H1 (cell line): ENCODE data around the gene EDDM3A. TPM values are rescaled to one million over a fixed set of nuclear protein-coding genes. Genes with fewer than 3 reads are reported as not detected.

Experiments
- CTCF ChIA-PET: fragments of 300-600 bp; sonication (Branson Sonifier 250); formaldehyde crosslinking; loops from one replicate; lab custom pipeline; 2021; ENCODE audit not compliant: partially characterized antibody; lab: Charles Lee
- POLR2A ChIA-PET: fragments of 300-600 bp; sonication (Branson Sonifier 250); formaldehyde crosslinking; loops from one replicate; lab custom pipeline; 2021; ENCODE audit warnings: inconsistent platforms; ENCODE audit not compliant: partially characterized antibody; lab: Charles Lee
- DNase-seq, 2 experiments: peaks; one replicate each; pipeline versions ENCODE4 v3.0.0 to v3.0.0-alpha.2; 2010 to 2022; ENCODE audit warnings: low spot score in 2 of 2, low read depth in 1 of 2, mixed read lengths in 1 of 2
- FAIRE-seq: peaks from 2 replicates; lab custom pipeline; 2011; peaks lifted over from hg19 to GRCh38; lab: Jason Lieb, UNC
- H2AFZ ChIP-seq: 2 replicates; pipeline ENCODE4 v1.8.1; 2012; ENCODE audit warnings: low read length, inconsistent platforms
- H2AK5ac ChIP-seq: 2 replicates; pipeline ENCODE4 v1.6.1; 2013; ENCODE audit warnings: low read depth, low read length
- H2BK120ac ChIP-seq: replicated peaks from 2 replicates; pipeline ENCODE3; 2013; ENCODE audit warnings: low read depth, low read length, inconsistent platforms
- H2BK12ac ChIP-seq: 2 replicates; pipeline ENCODE4 v1.6.1; 2013; ENCODE audit warnings: low read depth, low read length
- H2BK15ac ChIP-seq: 2 replicates; pipeline ENCODE4 v1.6.1; 2013; ENCODE audit warnings: low read length
- H2BK20ac ChIP-seq: 2 replicates; pipeline ENCODE4 v1.6.1; 2013; ENCODE audit warnings: low read length
- H2BK5ac ChIP-seq: 2 replicates; pipeline ENCODE4 v1.6.1; 2013; ENCODE audit warnings: low read depth, low read length
- H3K14ac ChIP-seq: 2 replicates; pipeline ENCODE4 v1.6.1; 2013; ENCODE audit warnings: inconsistent platforms; ENCODE audit not compliant: insufficient read length
- H3K18ac ChIP-seq: 2 replicates; pipeline ENCODE4 v1.6.1; 2013; ENCODE audit warnings: low read length; ENCODE audit errors: extremely low read depth
- H3K23ac ChIP-seq: 2 replicates; pipeline ENCODE4 v1.6.1; 2013; ENCODE audit warnings: inconsistent platforms; ENCODE audit not compliant: insufficient read length
- H3K23me2 ChIP-seq: 2 replicates; pipeline ENCODE4 v1.6.1; 2013; ENCODE audit warnings: low read depth, low read length
- H3K27ac ChIP-seq: 2 replicates; pipeline ENCODE4 v1.6.1; 2011; ENCODE audit warnings: low read depth, low read length, inconsistent platforms
- H3K27me3 ChIP-seq, 4 experiments: replicated peaks in 1 of 4; 1 replicate in 1 of 4; 2 replicates in 3 of 4; pipeline versions ENCODE4 v1.6.1 to v1.8.1; 2011 to 2013; ENCODE audit warnings: low read length in 3 of 4, mild to moderate bottlenecking in 3 of 4, inconsistent platforms in 2 of 4, mixed read lengths in 2 of 4, moderate library complexity in 1 of 4; ENCODE audit not compliant: control insufficient read depth in 3 of 4, insufficient read depth in 3 of 4; ENCODE audit errors: extremely low read depth in 1 of 4
- H3K36me3 ChIP-seq, 4 experiments: 2 replicates each; pipeline versions ENCODE4 v1.6.1 to v1.8.1; 2011 to 2013; ENCODE audit warnings: mild to moderate bottlenecking in 4 of 4, low read length in 3 of 4, moderate library complexity in 2 of 4, control low read depth in 1 of 4, inconsistent platforms in 1 of 4; ENCODE audit not compliant: insufficient read depth in 4 of 4, control insufficient read depth in 2 of 4
- H3K4ac ChIP-seq: replicated peaks from 2 replicates; pipeline ENCODE3; 2013; ENCODE audit warnings: low read length, low read depth, mixed read lengths, inconsistent platforms; ENCODE audit not compliant: insufficient read length
- H3K4me1 ChIP-seq, 4 experiments: replicated peaks in 1 of 4; 1 replicate in 1 of 4; 2 replicates in 3 of 4; pipeline versions ENCODE4 v1.6.1 to v1.8.1; 2011 to 2013; ENCODE audit warnings: low read length in 3 of 4, inconsistent platforms in 2 of 4, mixed read lengths in 1 of 4; ENCODE audit not compliant: insufficient read depth in 4 of 4, control insufficient read depth in 3 of 4
- H3K4me2 ChIP-seq, 2 experiments: 2 replicates each; pipeline versions ENCODE4 v1.6.1 to v1.8.1; 2011 to 2013; ENCODE audit warnings: low read depth in 2 of 2, low read length in 2 of 2, control low read depth in 1 of 2, inconsistent platforms in 1 of 2, mild to moderate bottlenecking in 1 of 2; ENCODE audit not compliant: insufficient read depth in 1 of 2
- H3K4me3 ChIP-seq, 4 experiments: fragments of 200-600, 300-600 bp in 1 of 4; sonication (generic), shearing (Covaris generic), sonication (Bioruptor Twin) in 1 of 4; 2 replicates each; pipeline versions ENCODE4 v1.5.1 to v1.8.1; 2011 to 2016; ENCODE audit warnings: low read length in 4 of 4, low read depth in 3 of 4, control low read depth in 2 of 4, inconsistent platforms in 2 of 4, mild to moderate bottlenecking in 2 of 4, mixed read lengths in 1 of 4, moderate library complexity in 1 of 4; ENCODE audit not compliant: insufficient read depth in 2 of 4; ENCODE audit errors: extremely low read depth in 1 of 4
- H3K56ac ChIP-seq: replicated peaks from 2 replicates; pipeline ENCODE3; 2013; ENCODE audit warnings: low read depth, mild to moderate bottlenecking, mixed read lengths, low read length, inconsistent platforms; ENCODE audit not compliant: insufficient read length
- H3K79me1 ChIP-seq: 2 replicates; pipeline ENCODE4 v1.6.1; 2013; ENCODE audit warnings: low read depth, low read length, control low read depth
- H3K79me2 ChIP-seq, 2 experiments: 2 replicates each; pipeline versions ENCODE4 v1.6.1 to v1.8.1; 2012 to 2013; ENCODE audit warnings: low read length in 2 of 2, mild to moderate bottlenecking in 2 of 2, inconsistent platforms in 1 of 2; ENCODE audit not compliant: insufficient read depth in 2 of 2, control insufficient read depth in 1 of 2
- H3K9ac ChIP-seq, 4 experiments: replicated peaks in 1 of 4; 1 replicate in 1 of 4; 2 replicates in 3 of 4; pipeline versions ENCODE4 v1.6.1 to v1.8.1; 2011 to 2013; ENCODE audit warnings: low read depth in 3 of 4, low read length in 3 of 4, control low read depth in 2 of 4, mild to moderate bottlenecking in 2 of 4, moderate library complexity in 2 of 4, inconsistent platforms in 1 of 4; ENCODE audit errors: extremely low read depth in 1 of 4
- H3K9me3 ChIP-seq, 2 experiments: 2 replicates each; pipeline versions ENCODE4 v1.6.1 to v1.8.1; 2012 to 2013; ENCODE audit warnings: mild to moderate bottlenecking in 2 of 2, moderate library complexity in 2 of 2, control low read depth in 1 of 2, inconsistent platforms in 1 of 2, low read depth in 1 of 2, low read length in 1 of 2, mixed read lengths in 1 of 2; ENCODE audit not compliant: insufficient read depth in 2 of 2
- H4K20me1 ChIP-seq, 2 experiments: replicated peaks in 1 of 2; 2 replicates each; pipeline versions ENCODE3 to v1.8.1; 2011 to 2013; ENCODE audit warnings: inconsistent platforms in 2 of 2, low read length in 2 of 2, mild to moderate bottlenecking in 1 of 2; ENCODE audit not compliant: insufficient read depth in 2 of 2, control insufficient read depth in 1 of 2
- H4K5ac ChIP-seq: 2 replicates; pipeline ENCODE4 v1.6.1; 2013; ENCODE audit warnings: low read length, low read depth, mixed read lengths, inconsistent platforms; ENCODE audit not compliant: insufficient read length
- H4K8ac ChIP-seq: 2 replicates; pipeline ENCODE4 v1.8.0; 2013; ENCODE audit warnings: mild to moderate bottlenecking, moderate library complexity, low read length, inconsistent platforms; ENCODE audit not compliant: insufficient read depth; ENCODE audit errors: extremely low read depth
- H4K91ac ChIP-seq: replicated peaks from 2 replicates; pipeline ENCODE3; 2013; ENCODE audit warnings: low read length, mixed read lengths, inconsistent platforms; ENCODE audit not compliant: insufficient read length
- CREB1 ChIP-seq: IDR thresholded peaks from 2 replicates; pipeline ENCODE4 v1.6.1; 2012; ENCODE audit warnings: inconsistent platforms
- RAD21 ChIP-seq, 2 experiments: IDR thresholded peaks in 1 of 2; conservative IDR thresholded peaks in 1 of 2; 2 replicates each; pipeline ENCODE4 v1.6.1; 2011; ENCODE audit warnings: low read depth in 2 of 2, low read length in 2 of 2, improper control_type of control experiment in 1 of 2, inconsistent platforms in 1 of 2, mild to moderate bottlenecking in 1 of 2, moderate library complexity in 1 of 2
- WGBS, 2 experiments: shearing (Covaris generic) in 1 of 2; methylation state at CpG; one replicate each; pipeline versions ENCODE4 v1.1.6 to v1.1.7; 2013 to 2015; ENCODE audit warnings: low lambda C conversion rate in 2 of 2, mixed read lengths in 2 of 2, inconsistent platforms in 1 of 2, low coverage in 1 of 2, missing lambda C conversion rate in 1 of 2; ENCODE audit not compliant: insufficient replicate concordance in 2 of 2, insufficient coverage in 1 of 2, insufficient read length in 1 of 2; ENCODE audit errors: extremely low coverage in 1 of 2, missing lambda C conversion rate in 1 of 2; 5-methylcytosine and 5-hydroxymethylcytosine counted together
- polyA plus RNA-seq, 7 experiments: library from polyadenylated mRNA; depleted of rRNA in 3 of 7; stranded (reverse) in 5 of 7; unstranded in 2 of 7; fragments of >200 nt in 5 of 7; fragments of 200-250 nt in 2 of 7; gene quantifications; 1 replicate in 5 of 7; 2 replicates in 1 of 7; 4 replicates in 1 of 7; pipeline versions ENCODE4 v1.2.1 to v1.2.3, GENCODE V29; 2011 to 2013; ENCODE audit warnings: missing spikeins in 2 of 7, mixed read lengths in 2 of 7
- total RNA-seq: library from RNA; stranded (reverse); fragmentation: NEBNext Ultra II Directional; extraction: Animal tissue kit (Norgen Biotek cat#: 25700); gene quantifications from 2 replicates; pipeline ENCODE4 v1.2.1, GENCODE V29; 2021
- TF ChIP-seq, protein P1 (sequence below), 3 experiments: IDR thresholded peaks; 1 replicate in 2 of 3; 2 replicates in 1 of 3; pipeline versions ENCODE4 v1.5.1 to v1.6.1; 2011; ENCODE audit warnings: low read length in 3 of 3, mild to moderate bottlenecking in 3 of 3, inconsistent platforms in 2 of 3, low read depth in 1 of 3, moderate library complexity in 1 of 3; ENCODE audit not compliant: insufficient read depth in 1 of 3; ENCODE audit errors: control extremely low read depth in 1 of 3

Gene EDDM3A
- total and polyA plus RNA-seq, 2 of the 8 experiments (the other 6 are each of a cell fraction or from before 2014, with no cell fraction given) = 0.09 TPM; not detected in 1

- ChIA-PET POLR2A (interaction anchor here (1.0 to 1.2 kb wide), 2 partner anchors 18 to 52 kb away, joined by 3 to 4 read pairs; no protein-coding TSS in a partner anchor), CTCF (interaction anchor here (0.7 to 6.5 kb wide), 32 partner anchors 10 to 116 kb away, joined by 3 to 70 read pairs (median 6); partner anchors contain the start of genes EDDM3A, EDDM3B and RNASE6)
- no peak overlapping the region for H3K4me3 ChIP-seq
- H2AK5ac ChIP-seq = no peak overlapping the region
- no peak overlapping the region for H2BK120ac ChIP-seq
- H2BK5ac ChIP-seq = no peak overlapping the region
- no peaks in the 10 kb centered on the region for H3K79me2 ChIP-seq
- no peak overlapping the region for H2AFZ ChIP-seq
- H3K4me1 ChIP-seq = peaks cover 0 to 9% (median 2%) of the 10 kb centered on the region in 4 experiments; a peak in 6 of 7 replicates
- FAIRE-seq = no peak
- H3K27ac ChIP-seq = no peak overlapping the region
- H3K36me3 ChIP-seq = no peaks in the 10 kb centered on the region
- H3K27me3 ChIP-seq = no peaks in the 10 kb centered on the region
- peak; percentile 40 to 61 for TF ChIP-seq RAD21 (IDR thresholded peaks at IDR 0.05 in 1 of 2, conservative IDR thresholded peaks at IDR 0.05 in 1 of 2; ENCODE audit: low read depth in 2 of 2, low read length in 2 of 2)
- TF ChIP-seq, protein P1, sequence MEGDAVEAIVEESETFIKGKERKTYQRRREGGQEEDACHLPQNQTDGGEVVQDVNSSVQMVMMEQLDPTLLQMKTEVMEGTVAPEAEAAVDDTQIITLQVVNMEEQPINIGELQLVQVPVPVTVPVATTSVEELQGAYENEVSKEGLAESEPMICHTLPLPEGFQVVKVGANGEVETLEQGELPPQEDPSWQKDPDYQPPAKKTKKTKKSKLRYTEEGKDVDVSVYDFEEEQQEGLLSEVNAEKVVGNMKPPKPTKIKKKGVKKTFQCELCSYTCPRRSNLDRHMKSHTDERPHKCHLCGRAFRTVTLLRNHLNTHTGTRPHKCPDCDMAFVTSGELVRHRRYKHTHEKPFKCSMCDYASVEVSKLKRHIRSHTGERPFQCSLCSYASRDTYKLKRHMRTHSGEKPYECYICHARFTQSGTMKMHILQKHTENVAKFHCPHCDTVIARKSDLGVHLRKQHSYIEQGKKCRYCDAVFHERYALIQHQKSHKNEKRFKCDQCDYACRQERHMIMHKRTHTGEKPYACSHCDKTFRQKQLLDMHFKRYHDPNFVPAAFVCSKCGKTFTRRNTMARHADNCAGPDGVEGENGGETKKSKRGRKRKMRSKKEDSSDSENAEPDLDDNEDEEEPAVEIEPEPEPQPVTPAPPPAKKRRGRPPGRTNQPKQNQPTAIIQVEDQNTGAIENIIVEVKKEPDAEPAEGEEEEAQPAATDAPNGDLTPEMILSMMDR (IDR thresholded peaks at IDR 0.05; ENCODE audit: control extremely low read depth in 1 of 3, insufficient read depth in 1 of 3, low read depth in 1 of 3, low read length in 3 of 3) = peak in 2 of 3 experiments; percentile 59 to 61; a peak in 3 of 4 replicates
- no peak for TF ChIP-seq CREB1
- TF ChIP-seq, all 59 proteins: peak for 2
- H3K9ac ChIP-seq = no peak overlapping the region
- H2BK12ac ChIP-seq = no peak overlapping the region
- H4K91ac ChIP-seq = no peak overlapping the region
- H4K8ac ChIP-seq = no peak overlapping the region
- H3K79me1 ChIP-seq = no peaks in the 10 kb centered on the region
- H3K9me3 ChIP-seq = no peaks in the 10 kb centered on the region
- 61% methylated on average over 4 of the region's 4 CpGs; no CpG with 5 or more reads in 1 of the 2 experiments for WGBS, 2 experiments
- no peaks in the 10 kb centered on the region for H4K20me1 ChIP-seq
- H3K4me2 ChIP-seq = no peak overlapping the region
- H2BK20ac ChIP-seq = no peak overlapping the region
- no peaks in the 10 kb centered on the region for H3K23me2 ChIP-seq
- H4K5ac ChIP-seq = no peak overlapping the region
- H3K4ac ChIP-seq = no peak overlapping the region
- H2BK15ac ChIP-seq = no peak overlapping the region
- peak in 1 of 2 experiments; percentile 63 for DNase-seq
- no peak overlapping the region for H3K23ac ChIP-seq
- H3K56ac ChIP-seq = no peak overlapping the region
- H3K18ac ChIP-seq = no peak overlapping the region
- H3K14ac ChIP-seq = no peak overlapping the region
These were observed 12.3 kb downstream of the EDDM3A start for GRCh38 chr14:20757965-20758364.
